Spleen (tissue), 7 donors: ENCODE results near the gene TMEM94.
A peak's percentile ranks its signal among the peaks of the same experiment; 100 is the strongest.

Experiments used
- CTCF ChIP-seq, 11 experiments: fragments of 200-600 bp in 7 of 11; fragments of 450-650 bp in 4 of 11; sonication (generic) in 4 of 11; IDR thresholded peaks in 8 of 11; conservative IDR thresholded peaks in 3 of 11; 1 replicate in 7 of 11; 2 replicates in 4 of 11; pipeline versions ENCODE4 v1.4.0 to v1.8.0; 2016 to 2021; ENCODE audit warnings: antibody characterized with exemption in 11 of 11, inconsistent platforms in 4 of 11, mild to moderate bottlenecking in 1 of 11
- POLR2A ChIP-seq, 3 donors: fragments of 450-650 bp; IDR thresholded peaks; one replicate each; pipeline ENCODE4 v1.5.1; 2017; ENCODE audit warnings: antibody characterized with exemption in 3 of 3, mild to moderate bottlenecking in 1 of 3
- POLR2AphosphoS5 ChIP-seq, 3 donors: sonication (generic); formaldehyde crosslinking; IDR thresholded peaks; one replicate each; pipeline ENCODE4 v1.5.1; 2017; ENCODE audit warnings: antibody characterized with exemption in 3 of 3
- donor health status: DM: no; HTN: no; CAD: no; lungs with moderate emphysema.
- donor health status: DM: no; HTN: no; CAD: no.
- donor health status: DM: no; HTN: no; CAD: no.

GRCh38 chr17:75456417-75457046 is at the start of gene TMEM94:
- TF ChIP-seq POLR2AphosphoS5 (IDR thresholded peaks at IDR 0.05) (peak; percentile 79 to 85 (median 81)), POLR2A (IDR thresholded peaks at IDR 0.05) (no peak), CTCF (IDR thresholded peaks at IDR 0.05 in 8 of 11, conservative IDR thresholded peaks at IDR 0.05 in 3 of 11) (peak in 3 of 11 experiments; percentile 8 to 19 (median 16))
